ENCODE results near the gene SYAP1.
"Not testable (repeated sequence)": the region's sequence is repeated elsewhere in the genome, so short reads cannot be mapped to it uniquely, and the experiment has no call there.

The SYAP1 gene

GRCh38 chrX:16719334-16720084, at the start of gene SYAP1:
Gene SYAP1, plus strand, starts transcription at chrX:16719612. Its CDS starts 113 bp downstream, at chrX:16719725.
- peak; percentile 97 for DNase-seq (ENCODE audit: low read depth)

- no peak for DNase-seq (ENCODE audit: low read depth)
Measured at GRCh38 chrX:16671005-16671404, 48.4 kb upstream of the SYAP1 start.

- DNase-seq (ENCODE audit: low read depth): no peak
Measured at GRCh38 chrX:16678689-16679088, 40.7 kb upstream of the SYAP1 start.

- DNase-seq (ENCODE audit: low read depth): no peak
Measured at GRCh38 chrX:16683007-16683664, 36.3 kb upstream of the SYAP1 start.

DNA sequence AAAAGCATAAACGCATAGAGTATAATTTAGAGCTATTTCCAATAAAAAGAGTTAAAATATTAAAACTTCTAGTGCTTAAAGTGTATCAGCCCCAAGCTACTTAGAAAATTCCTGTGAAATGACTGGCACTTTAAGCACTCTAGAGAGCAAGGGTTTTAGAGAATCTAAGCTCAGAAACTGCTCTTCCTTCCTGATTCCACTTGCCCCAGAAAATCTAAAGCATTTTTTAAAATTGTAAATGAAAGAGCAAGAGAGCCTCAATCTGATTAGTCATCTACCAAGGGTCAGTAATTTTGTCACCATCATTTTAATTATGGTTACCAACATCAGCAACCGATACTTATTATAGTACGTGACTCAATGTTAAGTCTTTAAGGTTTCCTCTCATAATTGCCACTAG, 31.9 kb upstream of the SYAP1 start:
- no peak for DNase-seq (ENCODE audit: low read depth)

GRCh38 chrX:16695079-16695676, 24.2 kb upstream of the SYAP1 start:
- DNase-seq (ENCODE audit: low read depth): peak; percentile 59

DNA sequence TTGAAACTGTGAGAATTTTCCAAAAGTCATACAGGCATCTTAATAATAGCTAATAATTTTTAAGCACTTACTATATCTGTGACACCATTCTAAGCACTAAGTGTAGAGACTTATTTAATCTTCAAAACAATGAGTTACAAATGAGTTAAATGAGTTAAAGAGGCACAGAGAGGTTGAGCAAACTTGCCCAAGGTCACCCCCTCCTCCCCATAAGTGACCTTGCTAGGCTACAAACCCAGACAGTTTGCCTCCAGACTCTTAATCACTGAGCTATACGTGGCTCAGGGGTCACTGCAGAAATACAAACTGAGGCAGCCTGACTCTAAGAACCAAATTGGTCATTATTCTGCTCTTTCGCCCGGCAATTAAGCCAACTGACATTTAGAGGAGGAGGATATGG, 22.5 kb upstream of the SYAP1 start:
- no peak for DNase-seq (ENCODE audit: low read depth)

GRCh38 chrX:16699389-16699788, 20.0 kb upstream of the SYAP1 start:
- no peak for DNase-seq (ENCODE audit: low read depth)

DNA sequence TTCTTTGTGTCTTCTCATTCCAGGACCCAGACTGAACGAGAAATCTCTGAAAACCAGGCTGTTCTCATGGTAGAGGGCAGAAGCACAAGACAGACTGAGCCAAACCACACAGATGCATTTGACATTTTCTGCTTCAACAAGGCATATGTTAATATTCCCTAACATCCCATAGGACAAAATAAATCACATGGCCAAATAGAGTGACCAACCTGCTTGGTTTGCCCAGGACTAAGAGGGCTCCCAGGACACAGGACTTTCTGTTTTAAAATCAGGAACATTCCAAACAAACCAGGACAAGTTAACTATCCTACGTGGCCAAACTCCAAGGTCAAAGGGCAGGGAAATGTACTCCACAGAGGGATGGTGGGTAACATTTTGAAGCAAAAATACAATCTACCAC, 18.7 kb upstream of the SYAP1 start:
- DNase-seq (ENCODE audit: low read depth): no peak

DNA sequence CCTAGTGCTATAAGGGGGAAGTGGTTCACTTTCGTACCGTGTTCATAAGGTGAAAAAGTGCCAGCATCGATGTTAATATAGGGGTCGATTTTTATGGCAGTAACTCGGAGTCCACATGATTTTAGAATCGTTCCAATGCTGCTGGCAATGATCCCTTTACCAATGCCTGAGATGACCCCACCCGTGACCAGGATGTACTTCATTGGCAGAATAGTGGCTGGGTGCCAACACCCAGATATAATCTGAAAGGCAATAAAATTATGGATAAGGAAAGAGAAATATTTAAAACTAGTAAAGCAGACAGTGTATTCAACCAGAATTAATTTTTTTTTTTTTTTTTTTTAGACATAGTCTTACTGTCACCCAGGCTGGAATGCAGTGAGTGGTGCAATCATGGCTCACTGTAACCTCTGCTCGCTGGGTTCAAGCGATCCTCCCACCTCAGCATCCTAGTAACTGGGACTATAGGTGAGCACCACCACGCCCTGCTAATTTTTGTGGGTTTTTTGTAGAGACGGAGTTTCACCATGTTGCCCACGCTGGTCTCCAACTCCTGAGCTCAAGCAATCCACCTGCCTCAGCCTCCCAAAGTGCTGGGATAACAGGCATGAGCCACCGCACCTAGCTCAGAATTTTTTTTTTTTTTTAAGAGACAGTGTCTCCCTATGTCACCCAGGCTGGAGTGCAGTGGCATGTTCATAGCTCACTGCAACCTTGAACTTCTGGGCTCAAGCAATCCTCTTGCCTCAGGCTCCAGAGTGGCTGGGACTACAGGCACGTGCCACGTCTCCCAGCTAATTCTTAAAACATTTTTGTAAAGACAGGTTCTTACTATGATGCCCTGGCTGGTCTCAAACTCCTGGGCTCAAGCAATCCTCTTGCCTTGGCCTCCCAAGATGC, 16.5 kb upstream of the SYAP1 start:
- no peak for DNase-seq (ENCODE audit: low read depth)

DNA sequence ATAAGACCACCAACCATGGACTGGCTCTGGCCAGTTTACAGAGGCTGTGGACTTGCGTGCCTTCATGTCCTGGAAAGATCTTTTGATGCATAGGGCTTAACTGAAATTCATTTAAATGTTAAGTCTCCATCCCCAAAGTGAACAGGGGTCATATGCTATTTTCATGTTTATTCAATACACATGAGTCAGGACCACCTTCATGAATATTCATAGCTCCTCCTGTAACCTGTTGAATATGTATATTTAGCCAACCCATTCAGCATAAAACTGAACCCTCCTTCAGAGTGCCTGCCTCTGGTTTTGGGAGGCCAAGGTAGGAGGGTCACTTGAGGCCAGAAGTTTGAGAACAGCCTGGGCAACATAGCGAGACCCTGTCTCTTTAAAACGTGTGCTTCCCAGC, 14.0 kb upstream of the SYAP1 start:
- DNase-seq (ENCODE audit: low read depth): no peak

DNA sequence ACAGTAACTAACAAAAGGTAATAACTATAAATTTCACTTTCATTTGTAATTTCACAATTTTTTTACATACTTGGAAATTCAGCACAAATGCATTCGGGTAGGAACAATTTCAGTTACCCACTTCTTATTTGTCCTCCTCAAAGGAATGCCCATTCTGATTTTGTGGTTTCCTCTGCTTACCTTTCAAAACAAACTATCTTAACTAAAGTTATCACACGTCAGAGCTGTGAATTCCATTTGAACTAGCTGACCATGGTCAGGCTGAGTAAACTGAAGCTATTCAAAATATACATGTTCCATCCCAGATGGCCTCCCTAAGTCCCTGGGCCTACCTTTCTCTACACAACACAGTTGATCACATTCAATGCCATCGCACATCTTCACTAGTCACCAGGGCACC, 11.4 kb upstream of the SYAP1 start:
- no peak for DNase-seq (ENCODE audit: low read depth)

GRCh38 chrX:16711219-16711811, 8.1 kb upstream of the SYAP1 start:
- no peak for DNase-seq (ENCODE audit: low read depth)

DNA sequence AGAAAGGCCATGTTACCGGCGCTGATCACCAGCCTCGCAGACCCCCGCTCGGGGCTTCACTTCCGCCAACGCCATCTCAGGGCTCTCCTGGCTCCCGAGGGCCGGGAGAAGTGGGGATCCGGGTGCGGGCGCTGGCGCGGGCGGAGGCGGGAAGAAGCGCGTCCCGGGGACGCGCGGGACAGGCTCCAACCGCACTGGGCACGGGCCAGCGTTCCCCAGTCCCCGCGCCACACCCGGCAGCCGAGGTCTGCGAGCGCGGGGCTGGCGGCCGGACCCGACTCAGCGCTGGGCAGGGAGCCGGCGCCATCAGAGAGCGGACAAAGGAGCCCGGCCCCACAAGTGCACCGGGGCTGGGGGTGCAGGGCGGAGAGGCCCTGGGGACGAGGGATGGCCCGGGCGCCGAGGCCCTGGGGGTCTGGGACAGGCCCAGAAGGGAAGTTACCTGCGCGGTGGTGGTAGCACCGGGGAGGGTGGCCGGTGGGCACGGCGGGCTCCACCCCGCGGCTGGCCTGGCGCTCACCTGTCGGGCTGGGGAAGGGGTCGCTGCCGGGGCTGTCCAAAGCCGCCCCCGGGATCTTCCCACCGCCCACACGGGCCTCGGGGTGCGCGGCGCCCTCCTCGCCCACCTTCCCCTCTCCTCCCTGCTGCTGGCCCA, 7.4 kb upstream of the SYAP1 start:
- DNase-seq (ENCODE audit: low read depth): no peak

GRCh38 chrX:16712548-16713155, 6.8 kb upstream of the SYAP1 start, which contains the start of gene CTPS2:
Gene CTPS2, minus strand, starts transcription at chrX:16712669. Its CDS starts 9,767 bp downstream, at chrX:16702902.
- DNase-seq (ENCODE audit: low read depth): peak; percentile 15

GRCh38 chrX:16714504-16714903, 4.9 kb upstream of the SYAP1 start:
- DNase-seq (ENCODE audit: low read depth): no peak

DNA sequence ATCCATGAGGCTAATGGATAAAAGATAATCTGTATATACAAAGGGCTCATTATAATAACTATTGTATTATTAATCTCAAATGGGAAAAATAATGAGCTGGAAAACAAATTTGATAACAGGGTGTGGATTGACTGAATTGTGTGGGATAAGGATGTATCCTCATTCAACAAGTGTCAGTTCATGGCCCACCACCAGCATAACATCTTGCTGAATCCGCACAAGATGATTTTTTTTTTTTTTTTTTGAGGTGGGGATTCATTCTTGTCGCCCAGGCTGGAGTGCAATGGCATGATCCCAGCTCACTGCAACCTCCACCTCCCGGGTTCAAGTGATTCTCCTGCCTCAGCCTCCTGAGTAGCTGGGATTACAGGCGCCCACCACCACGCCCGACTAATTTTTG, 3.8 kb upstream of the SYAP1 start:
- not testable (repeated sequence) for DNase-seq (ENCODE audit: low read depth)

DNA sequence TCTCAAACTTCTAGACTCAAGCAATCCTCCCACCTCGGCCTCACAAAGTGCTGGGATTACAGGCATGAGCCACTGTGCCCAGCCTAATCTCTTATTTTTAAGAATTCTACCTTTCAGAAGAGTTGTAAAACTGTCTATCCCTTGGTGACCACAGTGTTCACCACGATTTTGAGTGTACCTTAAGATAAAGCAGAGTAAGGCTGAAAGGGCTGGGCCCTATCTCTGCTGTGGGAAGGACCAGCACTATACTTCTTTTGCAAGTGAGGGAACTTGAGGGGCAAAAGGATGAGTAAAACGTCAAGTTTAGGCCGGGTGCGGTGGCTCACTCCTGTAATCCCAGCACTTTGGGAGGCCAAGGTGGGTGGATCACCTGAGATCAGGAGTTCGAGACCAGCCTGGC, 3.0 kb upstream of the SYAP1 start:
- DNase-seq (ENCODE audit: low read depth): not testable (repeated sequence)

DNA sequence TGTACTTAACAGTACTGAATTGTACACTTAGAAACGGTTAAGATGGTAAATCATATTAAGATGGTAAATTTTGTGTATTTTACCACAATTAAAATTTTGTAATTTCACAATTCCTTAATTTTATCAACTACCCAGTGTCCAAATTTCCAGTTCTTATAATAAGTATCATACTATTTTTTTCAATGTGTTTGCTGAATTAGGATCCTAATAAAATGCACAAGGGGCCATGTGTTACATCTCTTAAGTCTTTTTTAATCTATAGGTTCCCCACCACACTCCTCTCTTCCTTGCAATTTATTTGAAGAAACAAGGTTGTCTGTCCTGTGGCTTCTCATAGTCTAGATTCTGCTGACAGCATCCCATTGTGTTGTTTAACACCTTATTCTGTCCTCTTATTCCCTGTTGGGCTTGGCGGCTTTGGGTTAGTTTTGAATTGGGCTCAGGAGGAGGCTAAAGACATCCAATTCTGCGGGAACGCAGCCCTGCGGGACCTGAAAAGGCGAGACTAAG, 533 bp upstream of the SYAP1 start:
- no peak for DNase-seq (ENCODE audit: low read depth)

DNA sequence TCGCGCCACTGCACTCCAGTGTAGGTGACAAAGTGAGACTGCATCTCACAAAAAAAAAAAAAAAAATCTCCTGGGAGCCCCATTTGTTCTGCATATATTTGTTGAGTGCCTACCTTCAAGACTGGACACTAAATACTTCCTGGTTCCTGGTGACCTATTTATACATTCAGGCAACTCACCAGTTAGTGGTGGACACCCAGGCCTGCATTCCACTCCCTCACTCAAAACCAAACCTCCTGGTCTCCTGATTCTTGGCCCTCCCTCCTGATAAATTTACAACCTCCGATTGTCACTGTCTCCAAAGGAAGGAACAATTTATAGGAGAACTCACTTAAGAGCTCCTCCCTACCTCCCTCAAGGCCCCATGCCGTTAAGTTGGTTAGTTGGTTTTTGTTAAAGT, 3.1 kb downstream of the SYAP1 start:
- no peak for DNase-seq (ENCODE audit: low read depth)

- DNase-seq (ENCODE audit: low read depth): no peak
Measured at GRCh38 chrX:16725072-16725471, 5.7 kb downstream of the SYAP1 start.

Measured in stimulated activated CD8-positive, alpha-beta memory T cell treated with anti-CD3 and anti-CD28 coated beads, Interleukin-4, amount 100 ng/mL, for 24 hours (primary cell).